Gastrocnemius medialis (tissue), 4 donors: ENCODE data around the gene GJB6. TPM values are rescaled to one million over a fixed set of nuclear protein-coding genes. Genes with fewer than 3 reads are reported as not detected.

Source experiments
- ATAC-seq, 2 donors: fragments of 150-250 bp; one replicate each; pipeline ENCODE4 v1.9.1; 2016
- DNase-seq, 2 donors: peaks; one replicate each; pipeline ENCODE4 v3.0.0-alpha.2; 2019
- H3K27ac ChIP-seq, 4 donors: fragments of 200-600 bp; sonication (generic); 1 replicate in 1 of 4; 2 replicates in 3 of 4; pipeline ENCODE4 v1.5.1; 2016 to 2018; ENCODE audit warnings: mild to moderate bottlenecking in 2 of 4, moderate library complexity in 1 of 4
- H3K27me3 ChIP-seq, 3 donors: fragments of 200-600 bp; sonication (generic) in 2 of 3; 1 replicate in 1 of 3; 2 replicates in 2 of 3; pipeline versions ENCODE4 v1.5.1 to v1.6.0; 2016 to 2019; ENCODE audit warnings: mild to moderate bottlenecking in 1 of 3, moderate library complexity in 1 of 3
- H3K36me3 ChIP-seq, 2 donors: fragments of 200-600 bp; sonication (generic) in 1 of 2; one replicate each; pipeline ENCODE4 v1.5.1; 2017 to 2018
- H3K4me1 ChIP-seq, 2 donors: fragments of 200-600 bp; sonication (generic) in 1 of 2; one replicate each; pipeline ENCODE4 v1.5.1; 2016 to 2017; ENCODE audit warnings: mild to moderate bottlenecking in 2 of 2
- H3K4me3 ChIP-seq, 4 donors: fragments of 200-600 bp; sonication (generic) in 3 of 4; 1 replicate in 1 of 4; 2 replicates in 3 of 4; pipeline ENCODE4 v1.5.1; 2016 to 2019; ENCODE audit warnings: mild to moderate bottlenecking in 2 of 4
- H3K9me3 ChIP-seq, 3 donors: fragments of 200-600 bp; sonication (generic) in 2 of 3; 1 replicate in 1 of 3; 2 replicates in 2 of 3; pipeline ENCODE4 v1.5.1; 2016 to 2019
- CTCF ChIP-seq, 5 experiments: fragments of 450-650 bp in 3 of 5; fragments of 200-600 bp in 2 of 5; sonication (generic) in 2 of 5; IDR thresholded peaks in 4 of 5; conservative IDR thresholded peaks in 1 of 5; 1 replicate in 4 of 5; 2 replicates in 1 of 5; pipeline ENCODE4 v1.5.1; 2016 to 2019; ENCODE audit warnings: antibody characterized with exemption in 5 of 5, mild to moderate bottlenecking in 3 of 5, moderate library complexity in 3 of 5
- POLR2A ChIP-seq, 2 donors: fragments of 450-650 bp; IDR thresholded peaks; one replicate each; pipeline ENCODE4 v1.6.1; 2017; ENCODE audit warnings: antibody characterized with exemption in 2 of 2, mild to moderate bottlenecking in 2 of 2, moderate library complexity in 2 of 2
- in situ Hi-C, 4 donors: fragments of 200-750 bp; cut with MboI; loops; one replicate each; pipeline versions ENCODE4 v1.15.0 to v1.8.0; 2017; ENCODE audit warnings: low sequenced_read_pairs in 4 of 4
- intact Hi-C: fragments of 100-400 bp; cut with DNase I; formaldehyde crosslinking; loops from one replicate; pipeline ENCODE4 v1.15.1; 2023; ENCODE audit warnings: low total_unique reads
- total RNA-seq, 4 donors: library from RNA; depleted of rRNA; stranded (reverse); fragments of >200 nt; gene quantifications; one replicate each; pipeline versions ENCODE4 v1.1.0 to v1.2.3, GENCODE V29; 2016

GJB6 gene
- total RNA-seq, 4 donors from 2014 or later, result not detected

- Histone ChIP-seq H3K4me3 (no peak overlapping the region), H3K36me3 (no peaks in the 10 kb centered on the region), H3K27ac (no peak overlapping the region), H3K27me3 (peaks cover 9 to 23% (median 22%) of the 10 kb centered on the region in 3 donors), H3K4me1 (no peaks in the 10 kb centered on the region), H3K9me3 (no peaks in the 10 kb centered on the region)
- in situ Hi-C loops, result loop anchor here (25.0 kb wide), 4 partner anchors 106 to 756 kb away; partner anchors contain the start of gene XPO4 (in 1 of the 4)
- no peak for TF ChIP-seq CTCF (IDR thresholded peaks at IDR 0.05 in 4 of 5, conservative IDR thresholded peaks at IDR 0.05 in 1 of 5)
- no peak for TF ChIP-seq POLR2A (IDR thresholded peaks at IDR 0.05)
- intact Hi-C loops, result no loop called here
- DNase-seq, result no peak
- ATAC-seq, result no peak
These were observed 50.9 kb downstream of the GJB6 start for GRCh38 chr13:20181188-20181587.

- Histone ChIP-seq H3K36me3 (no peaks in the 10 kb centered on the region), H3K27me3 (peaks cover 9 to 30% (median 26%) of the 10 kb centered on the region in 3 donors)
These were observed 54.0 kb downstream of the GJB6 start for GRCh38 chr13:20178156-20178555.

GRCh38 chr13:20177049-20177831 is 54.9 kb downstream of the GJB6 start:
- in situ Hi-C loops (loop anchor here (25.0 kb wide), 4 partner anchors 110 to 760 kb away; partner anchors contain the start of gene XPO4 (in 1 of the 4)), intact Hi-C loops (no loop called here)
- Histone ChIP-seq H3K27ac (no peak overlapping the region), H3K4me3 (peak overlapping the region in 2 of 4 donors; percentile 16 to 17), H3K36me3 (no peaks in the 10 kb centered on the region), H3K27me3 (peaks cover 9 to 30% (median 26%) of the 10 kb centered on the region in 3 donors), H3K4me1 (no peaks in the 10 kb centered on the region), H3K9me3 (no peaks in the 10 kb centered on the region)
- DNase-seq, result no peak
- no peak for ATAC-seq
- no peak for TF ChIP-seq CTCF (IDR thresholded peaks at IDR 0.05 in 4 of 5, conservative IDR thresholded peaks at IDR 0.05 in 1 of 5)
- no peak for TF ChIP-seq POLR2A (IDR thresholded peaks at IDR 0.05)

More at GRCh38 chr13:20178156-20178555, 54.0 kb downstream of the GJB6 start:
- Histone ChIP-seq H3K9me3 (no peaks in the 10 kb centered on the region), H3K4me1 (no peaks in the 10 kb centered on the region), H3K4me3 (no peak overlapping the region), H3K27ac (no peak overlapping the region)
- TF ChIP-seq CTCF (IDR thresholded peaks at IDR 0.05 in 4 of 5, conservative IDR thresholded peaks at IDR 0.05 in 1 of 5) (no peak), POLR2A (IDR thresholded peaks at IDR 0.05) (no peak)
- DNase-seq, result no peak
- ATAC-seq, result no peak
- intact Hi-C loops, result no loop called here
- in situ Hi-C loops, result loop anchor here (25.0 kb wide), 4 partner anchors 109 to 759 kb away; partner anchors contain the start of gene XPO4 (in 1 of the 4)

GRCh38 chr13:20175907-20176652 is 56.0 kb downstream of the GJB6 start:
- in situ Hi-C loops (loop anchor here (25.0 kb wide), 4 partner anchors 111 to 761 kb away; partner anchors contain the start of gene XPO4 (in 1 of the 4)), intact Hi-C loops (no loop called here)

More at GRCh38 chr13:20175907-20176652, 56.0 kb downstream of the GJB6 start:
- DNase-seq, result no peak
- Histone ChIP-seq H3K4me3 (no peak overlapping the region), H3K4me1 (no peaks in the 10 kb centered on the region), H3K36me3 (no peaks in the 10 kb centered on the region), H3K27ac (no peak overlapping the region), H3K27me3 (peaks cover 9 to 30% (median 26%) of the 10 kb centered on the region in 3 donors), H3K9me3 (no peaks in the 10 kb centered on the region)
- ATAC-seq, result no peak
- TF ChIP-seq POLR2A (IDR thresholded peaks at IDR 0.05), result no peak
- no peak for TF ChIP-seq CTCF (IDR thresholded peaks at IDR 0.05 in 4 of 5, conservative IDR thresholded peaks at IDR 0.05 in 1 of 5)
